H9 (cell line): ENCODE measurements around the gene NOSIP. TPM values are rescaled to one million over a fixed set of nuclear protein-coding genes. Genes with fewer than 3 reads are reported as not detected.
"Not testable (repeated sequence)": the region's sequence is repeated elsewhere in the genome, so short reads cannot be mapped to it uniquely, and the experiment has no call there.

Source experiments
- DNase-seq: peaks from one replicate; pipeline ENCODE4 v3.0.0-alpha.2; 2017
- H2AFZ ChIP-seq: one replicate; pipeline ENCODE4 v1.6.1; 2013; ENCODE audit warnings: mild to moderate bottlenecking, low read length, control low read depth, moderate library complexity
- H2AK5ac ChIP-seq: 2 replicates; pipeline ENCODE4 v1.6.1; 2013; ENCODE audit warnings: low read length, control low read depth, mixed read lengths; ENCODE audit not compliant: insufficient read length
- H2BK120ac ChIP-seq: one replicate; pipeline ENCODE4 v1.6.1; 2013; ENCODE audit warnings: low read depth, mild to moderate bottlenecking, low read length, control low read depth, inconsistent platforms; ENCODE audit not compliant: poor library complexity, severe bottlenecking
- H2BK12ac ChIP-seq: 2 replicates; pipeline ENCODE4 v1.6.1; 2013; ENCODE audit warnings: low read length, control low read depth, mixed read lengths, low read depth; ENCODE audit not compliant: insufficient read length
- H2BK15ac ChIP-seq: 2 replicates; pipeline ENCODE4 v1.6.1; 2013; ENCODE audit warnings: low read depth, low read length, control low read depth
- H2BK20ac ChIP-seq: one replicate; pipeline ENCODE4 v1.6.1; 2013; ENCODE audit warnings: low read depth, mild to moderate bottlenecking, low read length, control low read depth, inconsistent platforms; ENCODE audit not compliant: poor library complexity, severe bottlenecking
- H2BK5ac ChIP-seq: 2 replicates; pipeline ENCODE4 v1.6.1; 2013; ENCODE audit warnings: low read length, control low read depth, mixed read lengths; ENCODE audit not compliant: insufficient read length
- H3K14ac ChIP-seq: 2 replicates; pipeline ENCODE4 v1.6.1; 2013; ENCODE audit warnings: low read length, control low read depth; ENCODE audit not compliant: insufficient read depth
- H3K18ac ChIP-seq: 2 replicates; pipeline ENCODE4 v1.6.1; 2013; ENCODE audit warnings: low read depth, mild to moderate bottlenecking, mixed read lengths, low read length, control low read depth; ENCODE audit not compliant: insufficient read length
- H3K23ac ChIP-seq: 2 replicates; pipeline ENCODE4 v1.6.1; 2013; ENCODE audit warnings: low read length, control low read depth, mixed read lengths, low read depth; ENCODE audit not compliant: insufficient read length
- H3K23me2 ChIP-seq: 2 replicates; pipeline ENCODE4 v1.6.1; 2013; ENCODE audit warnings: low read depth, mild to moderate bottlenecking, mixed read lengths, low read length, control low read depth; ENCODE audit not compliant: insufficient read length, poor library complexity, severe bottlenecking
- H3K27ac ChIP-seq: 2 replicates; pipeline ENCODE4 v1.5.1; 2013; ENCODE audit warnings: low read length, control low read depth, mixed read lengths, low read depth; ENCODE audit not compliant: insufficient read length
- H3K27me3 ChIP-seq: 2 replicates; pipeline ENCODE4 v1.6.1; 2013; ENCODE audit warnings: low read length, control low read depth, inconsistent platforms; ENCODE audit not compliant: insufficient read depth
- H3K4ac ChIP-seq: 2 replicates; pipeline ENCODE4 v1.6.1; 2013; ENCODE audit warnings: low read depth, mild to moderate bottlenecking, control low read depth, inconsistent platforms, low read length, moderate library complexity
- H3K4me1 ChIP-seq: 2 replicates; pipeline ENCODE4 v1.6.1; 2013; ENCODE audit warnings: low read length, control low read depth, inconsistent platforms; ENCODE audit not compliant: insufficient read depth
- H3K4me2 ChIP-seq: 2 replicates; pipeline ENCODE4 v1.6.1; 2013; ENCODE audit warnings: low read length, control low read depth, mixed read lengths; ENCODE audit not compliant: insufficient read length, insufficient read depth
- H3K56ac ChIP-seq: 2 replicates; pipeline ENCODE4 v1.6.1; 2013; ENCODE audit warnings: low read depth, mild to moderate bottlenecking, mixed read lengths, low read length, control low read depth; ENCODE audit not compliant: insufficient read length
- H3K79me1 ChIP-seq: 2 replicates; pipeline ENCODE4 v1.6.1; 2013; ENCODE audit warnings: low read depth, mild to moderate bottlenecking, moderate library complexity, low read length, control low read depth, inconsistent platforms; ENCODE audit not compliant: insufficient read depth, poor library complexity, severe bottlenecking
- H3K79me2 ChIP-seq: 2 replicates; pipeline ENCODE4 v1.6.1; 2013; ENCODE audit warnings: low read length, control low read depth, inconsistent platforms; ENCODE audit not compliant: insufficient read depth
- H3K9ac ChIP-seq: 2 replicates; pipeline ENCODE4 v1.6.1; 2013; ENCODE audit warnings: low read length, control low read depth, mixed read lengths; ENCODE audit not compliant: insufficient read length; ENCODE audit errors: extremely low read depth
- H3K9me3 ChIP-seq: one replicate; pipeline ENCODE4 v1.6.1; 2013; ENCODE audit warnings: low read depth, low read length, inconsistent platforms; ENCODE audit not compliant: control insufficient read depth
- H3T11ph ChIP-seq: one replicate; pipeline ENCODE4 v1.6.1; 2013; ENCODE audit warnings: mild to moderate bottlenecking, low read length, control low read depth, inconsistent platforms
- H4K20me1 ChIP-seq: one replicate; pipeline ENCODE4 v1.6.1; 2013; ENCODE audit not compliant: control insufficient read depth, insufficient read length, insufficient read depth
- H4K5ac ChIP-seq: 2 replicates; pipeline ENCODE4 v1.6.1; 2013; ENCODE audit warnings: low read depth, mild to moderate bottlenecking, mixed read lengths, low read length, control low read depth; ENCODE audit not compliant: insufficient read length
- H4K8ac ChIP-seq: replicated peaks from 2 replicates; pipeline ENCODE4 v1.6.1; 2013; ENCODE audit warnings: low read length, control low read depth, mixed read lengths, low read depth; ENCODE audit not compliant: insufficient read length
- H4K91ac ChIP-seq: 2 replicates; pipeline ENCODE4 v1.6.1; 2013; ENCODE audit warnings: low read depth, mild to moderate bottlenecking, moderate library complexity, mixed read lengths, low read length, control low read depth; ENCODE audit not compliant: insufficient read length
- H3K27ac Mint-ChIP-seq, 3 experiments: 2 replicates in 2 of 3; 3 replicates in 1 of 3; pipeline ENCODE4 v1.8.0; 2020 to 2021; ENCODE audit warnings: mixed read lengths in 3 of 3, mild to moderate bottlenecking in 1 of 3, moderate library complexity in 1 of 3
- H3K27me3 Mint-ChIP-seq: 2 replicates; pipeline ENCODE4 v1.8.0; 2021; ENCODE audit warnings: low read depth, mild to moderate bottlenecking, moderate library complexity, mixed read lengths
- H3K36me3 Mint-ChIP-seq, 3 experiments: 2 replicates in 2 of 3; 3 replicates in 1 of 3; pipeline ENCODE4 v1.8.0; 2020 to 2021; ENCODE audit warnings: low read depth in 3 of 3, mixed read lengths in 3 of 3; ENCODE audit not compliant: insufficient read depth in 1 of 3
- H3K4me1 Mint-ChIP-seq, 2 experiments: 2 replicates each; pipeline ENCODE4 v1.8.0; 2020; ENCODE audit warnings: mixed read lengths in 2 of 2
- H3K4me3 Mint-ChIP-seq, 2 experiments: 2 replicates in 1 of 2; 3 replicates in 1 of 2; pipeline ENCODE4 v1.8.0; 2020 to 2021; ENCODE audit warnings: mild to moderate bottlenecking in 2 of 2, mixed read lengths in 2 of 2, moderate library complexity in 1 of 2
- H3K9me3 Mint-ChIP-seq, 2 experiments: 2 replicates in 1 of 2; 3 replicates in 1 of 2; pipeline ENCODE4 v1.8.0; 2020; ENCODE audit warnings: mild to moderate bottlenecking in 2 of 2, mixed read lengths in 2 of 2, moderate library complexity in 1 of 2
- WGBS: extraction: QIAGEN DNeasy Blood & Tissue Kit; methylation state at CpG from one replicate; pipeline ENCODE4 v1.1.7; 2013; ENCODE audit warnings: missing lambda C conversion rate, low lambda C conversion rate, mixed read lengths; ENCODE audit not compliant: insufficient read length; ENCODE audit errors: extremely low coverage; 5-methylcytosine and 5-hydroxymethylcytosine counted together
- total RNA-seq: library from RNA; stranded (reverse); gene quantifications from 2 replicates; pipeline ENCODE4 v1.2.1, GENCODE V29; 2021
- TF ChIP-seq, protein P1 (sequence below): fragments of 200-600 bp; sonication (generic); conservative IDR thresholded peaks from 3 replicates; pipeline ENCODE4 v1.8.0; 2021; ENCODE audit warnings: antibody characterized with exemption, mild to moderate bottlenecking

The NOSIP gene
- total RNA-seq, 1 experiment from 2014 or later = 78.4 TPM

DNA sequence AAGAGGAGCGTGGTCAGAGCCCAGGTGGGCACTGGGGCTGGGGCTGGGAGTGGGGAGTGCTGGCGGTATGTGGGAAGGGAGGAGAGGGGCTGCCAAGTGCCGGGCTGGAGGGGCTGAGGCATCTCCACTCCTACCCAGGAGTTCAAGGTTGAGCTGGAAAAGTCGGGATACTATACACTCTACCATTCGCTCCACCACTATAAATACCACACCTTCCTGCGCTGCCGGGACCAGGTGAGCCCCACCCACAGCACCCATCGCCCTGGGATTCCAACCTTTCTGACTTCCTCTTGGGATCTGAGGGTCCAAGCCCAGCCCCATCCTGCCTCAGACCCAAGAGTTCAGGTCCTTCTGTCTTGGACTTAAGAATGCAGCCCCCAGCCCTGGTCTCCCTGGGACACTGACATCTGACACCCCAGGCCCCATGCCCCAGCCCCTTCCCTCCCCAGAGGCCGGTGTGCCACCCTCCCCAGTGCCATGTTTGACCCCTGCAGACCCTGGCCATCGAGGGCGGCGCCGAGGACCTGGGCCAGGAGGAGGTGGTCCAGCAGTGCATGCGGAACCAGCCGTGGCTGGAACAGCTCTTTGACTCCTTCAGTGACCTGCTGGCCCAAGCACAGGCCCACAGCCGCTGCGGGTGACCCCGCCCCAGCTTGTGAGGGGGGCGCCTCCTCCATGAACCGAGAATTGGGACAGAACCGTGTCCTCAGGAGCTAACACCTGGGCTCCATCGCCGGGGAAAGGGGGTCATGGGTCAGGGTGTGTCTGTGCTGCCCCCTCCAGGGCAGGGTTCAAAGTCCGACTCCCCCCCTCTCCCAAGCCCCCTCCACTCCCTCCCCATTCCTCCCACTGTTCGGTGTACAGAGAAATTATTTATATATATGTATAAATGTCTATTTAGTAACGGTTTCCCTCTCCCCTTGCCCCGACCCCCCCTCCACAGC, 44.9 kb upstream of the NOSIP start:
- no peak overlapping the region for H2BK20ac ChIP-seq
- no peak overlapping the region for H2BK5ac ChIP-seq
- no peak overlapping the region for H4K91ac ChIP-seq
- no peak overlapping the region for H3K23ac ChIP-seq
- Mint-ChIP-seq H3K4me3 (no peak overlapping the region), H3K36me3 (peaks cover 29 to 59% (median 58%) of the 10 kb centered on the region in 3 experiments), H3K27ac (no peak overlapping the region), H3K9me3 (no peaks in the 10 kb centered on the region), H3K4me1 (no peaks in the 10 kb centered on the region), H3K27me3 (no peaks in the 10 kb centered on the region; the same call in 1 of the 2 replicates)
- H3K9me3 ChIP-seq = no peaks in the 10 kb centered on the region
- H3K79me2 ChIP-seq = no peaks in the 10 kb centered on the region
- no peak overlapping the region for H3K56ac ChIP-seq
- H2BK12ac ChIP-seq = no peak overlapping the region
- no peaks in the 10 kb centered on the region for H3K27me3 ChIP-seq
- no peak overlapping the region for H4K8ac ChIP-seq
- H3K14ac ChIP-seq = no peak overlapping the region
- H3K23me2 ChIP-seq = no peaks in the 10 kb centered on the region
- H3K27ac ChIP-seq = no peak overlapping the region
- whole genome bisulfite sequencing = no CpG with 5 or more reads among the region's 27 CpGs
- H3K9ac ChIP-seq = no peak overlapping the region
- H4K20me1 ChIP-seq = no peaks in the 10 kb centered on the region
- no peak overlapping the region for H3K4ac ChIP-seq
- no peak overlapping the region for H4K5ac ChIP-seq
- no peak overlapping the region for H2BK120ac ChIP-seq
- no peaks in the 10 kb centered on the region for H3K79me1 ChIP-seq
- no peak overlapping the region for H2AK5ac ChIP-seq
- TF ChIP-seq, protein P1, sequence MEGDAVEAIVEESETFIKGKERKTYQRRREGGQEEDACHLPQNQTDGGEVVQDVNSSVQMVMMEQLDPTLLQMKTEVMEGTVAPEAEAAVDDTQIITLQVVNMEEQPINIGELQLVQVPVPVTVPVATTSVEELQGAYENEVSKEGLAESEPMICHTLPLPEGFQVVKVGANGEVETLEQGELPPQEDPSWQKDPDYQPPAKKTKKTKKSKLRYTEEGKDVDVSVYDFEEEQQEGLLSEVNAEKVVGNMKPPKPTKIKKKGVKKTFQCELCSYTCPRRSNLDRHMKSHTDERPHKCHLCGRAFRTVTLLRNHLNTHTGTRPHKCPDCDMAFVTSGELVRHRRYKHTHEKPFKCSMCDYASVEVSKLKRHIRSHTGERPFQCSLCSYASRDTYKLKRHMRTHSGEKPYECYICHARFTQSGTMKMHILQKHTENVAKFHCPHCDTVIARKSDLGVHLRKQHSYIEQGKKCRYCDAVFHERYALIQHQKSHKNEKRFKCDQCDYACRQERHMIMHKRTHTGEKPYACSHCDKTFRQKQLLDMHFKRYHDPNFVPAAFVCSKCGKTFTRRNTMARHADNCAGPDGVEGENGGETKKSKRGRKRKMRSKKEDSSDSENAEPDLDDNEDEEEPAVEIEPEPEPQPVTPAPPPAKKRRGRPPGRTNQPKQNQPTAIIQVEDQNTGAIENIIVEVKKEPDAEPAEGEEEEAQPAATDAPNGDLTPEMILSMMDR = no peak
- H3K4me1 ChIP-seq = no peaks in the 10 kb centered on the region
- no peak overlapping the region for H3T11ph ChIP-seq
- H3K18ac ChIP-seq = no peak overlapping the region
- H2AFZ ChIP-seq = no peak overlapping the region
- no peak overlapping the region for H3K4me2 ChIP-seq
- no peak for DNase-seq
- no peak overlapping the region for H2BK15ac ChIP-seq

DNA sequence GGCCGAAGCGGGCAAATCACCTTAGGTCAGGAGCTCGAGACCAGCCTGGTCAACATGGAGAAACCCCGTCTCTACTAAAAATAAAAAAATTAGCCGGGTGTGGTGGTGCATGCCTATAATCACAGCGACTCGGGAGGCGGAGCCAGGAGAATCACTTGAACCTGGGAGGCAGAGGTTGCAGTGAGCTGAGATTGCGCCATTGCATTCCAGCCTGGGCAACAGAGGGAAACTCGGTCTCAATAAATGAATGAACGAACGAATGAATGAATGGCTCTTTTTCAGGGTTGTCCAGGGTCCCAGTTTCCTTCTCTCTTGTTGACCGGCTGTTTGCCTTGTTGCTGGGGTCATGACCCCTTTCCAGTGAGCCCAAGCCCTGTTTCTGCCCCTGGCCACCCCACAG, 37.5 kb upstream of the NOSIP start:
- not testable (repeated sequence) for H3K9ac ChIP-seq, H4K5ac ChIP-seq, DNase-seq, H3K27ac ChIP-seq, H3T11ph ChIP-seq, H3K4me3 Mint-ChIP-seq, H3K27me3 Mint-ChIP-seq, H2AK5ac ChIP-seq, H3K23ac ChIP-seq, H3K14ac ChIP-seq, H4K8ac ChIP-seq, H3K56ac ChIP-seq, H2BK5ac ChIP-seq, H3K27me3 ChIP-seq, H3K4me1 Mint-ChIP-seq, H2BK20ac ChIP-seq, H2BK120ac ChIP-seq, H3K9me3 ChIP-seq, H3K4ac ChIP-seq, H4K20me1 ChIP-seq, H3K79me2 ChIP-seq, H2AFZ ChIP-seq, H3K4me2 ChIP-seq, H4K91ac ChIP-seq, H3K23me2 ChIP-seq, H3K18ac ChIP-seq, H3K4me1 ChIP-seq, H2BK15ac ChIP-seq, H2BK12ac ChIP-seq, H3K79me1 ChIP-seq, H3K9me3 Mint-ChIP-seq
- WGBS = no CpG with 5 or more reads among the region's 13 CpGs
- Mint-ChIP-seq H3K27ac (peak overlapping the region in 2 of 3 experiments; percentile 18 to 46; a peak in 2 of 7 replicates), H3K36me3 (peaks cover 59 to 82% (median 75%) of the 10 kb centered on the region in 3 experiments)
